ENCODE results near the gene WBP11. TPM values are rescaled to one million over a fixed set of nuclear protein-coding genes. Genes with fewer than 3 reads are reported as not detected.

Gene WBP11
- total RNA-seq (2021) = 108 TPM in 2 replicates
- long read RNA-seq, full-length matches to known transcripts = 328 of 397 reads
- long read RNA-seq, partial matches to known transcripts = 44 of 397 reads
- long read RNA-seq, other reads (novel, unspliced or antisense) = 25 of 397 reads

- H3K56ac ChIP-seq (ENCODE audit: insufficient read length, low read depth, low read length) = no peak within 1 kb of the TSS
- peak within 1 kb of the TSS; percentile 7 for H2BK5ac ChIP-seq (ENCODE audit: insufficient read length, low read length)
- peak; percentile 98 for DNase-seq
- H2BK12ac ChIP-seq (ENCODE audit: insufficient read length, low read depth, low read length) = no peak within 1 kb of the TSS
- no peak within 1 kb of the TSS for H3T11ph ChIP-seq (ENCODE audit: low read length)
- Mint-ChIP-seq H3K36me3 (ENCODE audit: insufficient read depth in 1 of 3, low read depth in 3 of 3) (peaks cover 5 to 25% (median 17%) of the 10 kb centered on the region in 3 experiments; a peak in 5 of 7 replicates), H3K27me3 (ENCODE audit: low read depth) (no peaks in the 10 kb centered on the region), H3K4me3 (no peak within 1 kb of the TSS), H3K9me3 (no peaks in the 10 kb centered on the region), H3K4me1 (peaks cover 7 to 18% of the 10 kb centered on the region in 2 experiments; a peak in 3 of 4 replicates), H3K27ac (no peak within 1 kb of the TSS)
- no peaks in the 10 kb centered on the region for H3K23me2 ChIP-seq (ENCODE audit: insufficient read length, low read depth, low read length, poor library complexity, severe bottlenecking)
- peaks cover 1% of the 10 kb centered on the region for H3K79me1 ChIP-seq (ENCODE audit: insufficient read depth, low read depth, low read length, poor library complexity, severe bottlenecking)
- no peak within 1 kb of the TSS for H3K23ac ChIP-seq (ENCODE audit: insufficient read length, low read depth, low read length)
- no CpG with 5 or more reads among the region's 50 CpGs for WGBS (ENCODE audit: extremely low coverage, insufficient read length, low lambda C conversion rate)
- TF ChIP-seq CTCF (conservative IDR thresholded peaks at IDR 0.05) = no peak
- H3K4me1 ChIP-seq (ENCODE audit: insufficient read depth, low read length) = no peaks in the 10 kb centered on the region
- H3K27me3 ChIP-seq (ENCODE audit: insufficient read depth, low read length) = no peaks in the 10 kb centered on the region
- no peak within 1 kb of the TSS for H3K27ac ChIP-seq (ENCODE audit: insufficient read length, low read depth, low read length)
- H3K4ac ChIP-seq (ENCODE audit: low read depth, low read length) = no peak within 1 kb of the TSS
- peak within 1 kb of the TSS; percentile 51 for H2AFZ ChIP-seq (ENCODE audit: low read length)
- H3K79me2 ChIP-seq (ENCODE audit: insufficient read depth, low read length) = peaks cover 18% of the 10 kb centered on the region
- H4K20me1 ChIP-seq (ENCODE audit: control insufficient read depth, insufficient read depth, insufficient read length) = no peaks in the 10 kb centered on the region
- H3K4me2 ChIP-seq (ENCODE audit: insufficient read depth, insufficient read length, low read length) = peak within 1 kb of the TSS; percentile 85
- no peaks in the 10 kb centered on the region for H3K9me3 ChIP-seq (ENCODE audit: control insufficient read depth, low read depth, low read length)
- H2BK20ac ChIP-seq (ENCODE audit: low read depth, low read length, poor library complexity, severe bottlenecking) = no peak within 1 kb of the TSS
- H2BK15ac ChIP-seq (ENCODE audit: low read depth, low read length) = no peak within 1 kb of the TSS
- H3K9ac ChIP-seq (ENCODE audit: extremely low read depth, insufficient read length, low read length) = peak within 1 kb of the TSS; percentile 89
- H4K5ac ChIP-seq (ENCODE audit: insufficient read length, low read depth, low read length) = peak within 1 kb of the TSS; percentile 28
- H2AK5ac ChIP-seq (ENCODE audit: insufficient read length, low read length) = no peak within 1 kb of the TSS
- H2BK120ac ChIP-seq (ENCODE audit: low read depth, low read length, poor library complexity, severe bottlenecking) = no peak within 1 kb of the TSS
- H3K18ac ChIP-seq (ENCODE audit: insufficient read length, low read depth, low read length) = peak within 1 kb of the TSS; percentile 85
- peak within 1 kb of the TSS; percentile 87 for H3K14ac ChIP-seq (ENCODE audit: insufficient read depth, low read length)
- no peak within 1 kb of the TSS for H4K8ac ChIP-seq (replicated peaks; ENCODE audit: insufficient read length, low read depth, low read length)
- H4K91ac ChIP-seq (ENCODE audit: insufficient read length, low read depth, low read length) = no peak within 1 kb of the TSS
Observed at GRCh38 chr12:14803011-14803829, at the start of gene WBP11, which contains the start of gene C12orf60. Gene WBP11, minus strand, starts transcription at chr12:14803478. Its CDS starts 2,095 bp downstream, at chr12:14801383. Gene C12orf60, plus strand, starts transcription at chr12:14803670. Its CDS starts 19,266 bp downstream, at chr12:14822936.

Measured in H9 (cell line).